B cell (primary cell): ENCODE data around the gene SLC26A3. TPM values are rescaled to one million over a fixed set of nuclear protein-coding genes. Genes with fewer than 3 reads are reported as not detected.

Source experiments
- ATAC-seq: fragments of 200-7000 bp; cut with Tn5 transposase; one replicate; pipeline ENCODE4 v1.10.0; 2021; ENCODE audit warnings: low read depth, mild to moderate bottlenecking, moderate number of reproducible peaks, moderate library complexity
- CTCF ChIA-PET: fragments of 350-600 bp; sonication (Branson Sonifier 250); formaldehyde crosslinking; loops from one replicate; lab custom pipeline; 2021; ENCODE audit warnings: antibody characterized with exemption, inconsistent platforms; lab: Charles Lee
- POLR2A ChIA-PET: fragments of 350-600 bp; sonication (Branson Sonifier 250); formaldehyde crosslinking; loops from one replicate; lab custom pipeline; 2021; ENCODE audit warnings: antibody characterized with exemption; lab: Charles Lee
- DNase-seq: peaks from one replicate; pipeline ENCODE4 v3.0.0; 2013
- H2AFZ ChIP-seq: 2 replicates; pipeline ENCODE4 v1.6.1; 2012; ENCODE audit warnings: mild to moderate bottlenecking, low read depth, low read length; ENCODE audit not compliant: insufficient read depth, poor library complexity, severe bottlenecking
- H3K27ac ChIP-seq, 2 donors: 1 replicate in 1 of 2; 2 replicates in 1 of 2; pipeline ENCODE4 v1.5.1; 2012 to 2013; ENCODE audit warnings: low read length in 2 of 2, mild to moderate bottlenecking in 2 of 2, moderate library complexity in 1 of 2
- H3K27me3 ChIP-seq, 4 experiments: fragments of 200-600 bp in 1 of 4; sonication (generic) in 1 of 4; replicated peaks in 1 of 4; 1 replicate in 2 of 4; 2 replicates in 2 of 4; pipeline versions ENCODE4 v1.6.1 to v1.7.0; 2013 to 2016; ENCODE audit warnings: low read length in 3 of 4, mild to moderate bottlenecking in 2 of 4, mixed read lengths in 1 of 4, moderate library complexity in 1 of 4; ENCODE audit not compliant: insufficient read depth in 4 of 4, control insufficient read depth in 3 of 4; ENCODE audit errors: control extremely low read depth in 1 of 4
- H3K36me3 ChIP-seq, 2 experiments: replicated peaks in 1 of 2; 1 replicate in 1 of 2; 2 replicates in 1 of 2; pipeline versions ENCODE4 v1.6.1 to v1.7.1; 2013; ENCODE audit warnings: low read length in 1 of 2; ENCODE audit not compliant: insufficient read depth in 2 of 2, control insufficient read depth in 1 of 2; ENCODE audit errors: control extremely low read depth in 1 of 2, extremely low read depth in 1 of 2
- H3K4me1 ChIP-seq, 2 donors: fragments of 200-600 bp in 1 of 2; sonication (generic) in 1 of 2; 1 replicate in 1 of 2; 2 replicates in 1 of 2; pipeline versions ENCODE4 v1.5.1 to v1.6.1; 2013 to 2017; ENCODE audit warnings: low read length in 2 of 2; ENCODE audit not compliant: control insufficient read depth in 2 of 2, insufficient read depth in 2 of 2
- H3K4me2 ChIP-seq: replicated peaks from 2 replicates; pipeline ENCODE3; 2012; ENCODE audit warnings: mild to moderate bottlenecking, low read depth, low read length; ENCODE audit not compliant: poor library complexity, severe bottlenecking
- H3K4me3 ChIP-seq, 5 experiments: fragments of 200-600 bp in 1 of 5; sonication (generic) in 1 of 5; 1 replicate in 3 of 5; 2 replicates in 2 of 5; pipeline versions ENCODE4 v1.5.1 to v1.7.0; 2011 to 2016; ENCODE audit warnings: low read length in 4 of 5, mild to moderate bottlenecking in 4 of 5, low read depth in 2 of 5, control low read depth in 1 of 5, moderate library complexity in 1 of 5; ENCODE audit not compliant: insufficient read depth in 1 of 5; ENCODE audit errors: control extremely low read depth in 1 of 5, extremely low read depth in 1 of 5
- H3K79me2 ChIP-seq: fragments of 200-600 bp; sonication (generic); one replicate; pipeline ENCODE4 v1.6.0; 2016; ENCODE audit warnings: low read length; ENCODE audit not compliant: control insufficient read depth, insufficient read depth
- H3K9ac ChIP-seq: fragments of 200-600 bp; sonication (generic); 2 replicates; pipeline ENCODE4 v1.6.1; 2017; ENCODE audit warnings: mild to moderate bottlenecking, low read length, moderate library complexity
- H3K9me3 ChIP-seq, 3 donors: one replicate each; pipeline versions ENCODE4 v1.6.1 to v1.7.1; 2013; ENCODE audit warnings: low read length in 2 of 3; ENCODE audit not compliant: control insufficient read depth in 2 of 3, insufficient read depth in 1 of 3; ENCODE audit errors: control extremely low read depth in 1 of 3
- H4K20me1 ChIP-seq: 2 replicates; pipeline ENCODE4 v1.6.0; 2012; ENCODE audit warnings: mild to moderate bottlenecking, low read length; ENCODE audit not compliant: insufficient read depth, control insufficient read depth, poor library complexity, severe bottlenecking
- H3K27ac Mint-ChIP-seq: one replicate; pipeline ENCODE4 v1.8.0; 2021; ENCODE audit warnings: mixed read lengths
- H3K27me3 Mint-ChIP-seq: one replicate; pipeline ENCODE4 v1.8.0; 2021; ENCODE audit warnings: mixed read lengths
- H3K4me1 Mint-ChIP-seq: one replicate; pipeline ENCODE4 v1.8.0; 2021; ENCODE audit warnings: mixed read lengths
- H3K4me3 Mint-ChIP-seq: one replicate; pipeline ENCODE4 v1.8.0; 2021; ENCODE audit warnings: mixed read lengths
- H3K9me3 Mint-ChIP-seq: one replicate; pipeline ENCODE4 v1.8.0; 2022; ENCODE audit warnings: mixed read lengths; ENCODE audit not compliant: insufficient read depth
- EZH2 ChIP-seq: IDR thresholded peaks from 2 replicates; pipeline ENCODE4 v1.6.1; 2012; ENCODE audit warnings: borderline replicate concordance, low read depth, mild to moderate bottlenecking, moderate library complexity, low read length; ENCODE audit not compliant: insufficient read depth, poor library complexity, severe bottlenecking
- WGBS: methylation state at CpG from one replicate; pipeline ENCODE4 v1.1.5; 2013; ENCODE audit warnings: missing lambda C conversion rate; ENCODE audit not compliant: insufficient coverage; 5-methylcytosine and 5-hydroxymethylcytosine counted together
- intact Hi-C: fragments of 100-400 bp; cut with micrococcal nuclease; formaldehyde crosslinking; loops from one replicate; pipeline ENCODE4 v1.10.0; 2022
- polyA plus RNA-seq: library from polyadenylated mRNA; depleted of rRNA; stranded (reverse); fragments of >200 nt; gene quantifications from 2 replicates; pipeline ENCODE4 v1.2.3, GENCODE V29; 2012
- total RNA-seq, 2 donors: library from RNA; stranded (reverse); fragments of 120-200 nt in 1 of 2; gene quantifications; 1 replicate in 1 of 2; 2 replicates in 1 of 2; pipeline versions ENCODE4 v1.2.3 to v1.2.4, GENCODE V29; 2013 to 2022
- TF ChIP-seq, protein P1 (sequence below): fragments of 200-600 bp; IDR thresholded peaks from one replicate; pipeline ENCODE4 v1.8.0; 2022; ENCODE audit warnings: antibody characterized with exemption, mild to moderate bottlenecking

SLC26A3 gene
- total and polyA plus RNA-seq, 2 donors (not counting 1 experiment from before 2014, with no cell fraction given) = not detected

DNA sequence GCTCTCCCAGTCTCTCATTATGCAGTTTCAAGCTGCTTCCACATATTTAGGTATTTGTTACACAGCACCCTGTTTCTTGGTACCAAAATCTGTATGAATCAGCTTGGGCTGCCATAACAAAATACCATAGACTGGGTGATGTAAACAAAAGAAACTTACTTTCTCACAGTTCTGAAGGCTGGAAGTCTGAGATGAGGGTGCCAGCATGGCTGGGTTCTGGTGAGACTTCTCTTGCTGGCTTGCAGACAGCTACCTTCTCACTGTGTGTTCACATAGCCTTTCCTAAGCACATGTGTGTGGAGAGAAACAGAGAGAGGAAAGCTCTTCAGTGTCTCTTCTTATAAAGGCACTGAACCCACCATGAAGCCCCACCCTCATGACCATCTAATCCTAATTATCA lies 74.7 kb downstream of the SLC26A3 start:
- no peak overlapping the region for H3K4me3 Mint-ChIP-seq
- intact Hi-C loops = loop anchor here (5.0 kb wide), 1 partner anchor 66 kb away; the partner anchor contains the start of gene SLC26A4
- DNase-seq (no peak), ATAC-seq (no peak)
- no peaks in the 10 kb centered on the region for H3K4me1 Mint-ChIP-seq
- Histone ChIP-seq H3K9ac (no peak overlapping the region), H2AFZ (no peak overlapping the region), H3K4me3 (no peak overlapping the region), H3K79me2 (no peaks in the 10 kb centered on the region), H3K4me1 (no peaks in the 10 kb centered on the region), H3K27ac (no peak overlapping the region), H3K4me2 (no peak overlapping the region), H3K36me3 (no peaks in the 10 kb centered on the region), H3K9me3 (no peaks in the 10 kb centered on the region), H3K27me3 (peaks cover 0 to 6% (median 1%) of the 10 kb centered on the region in 4 experiments), H4K20me1 (no peaks in the 10 kb centered on the region)
- POLR2A ChIA-PET = interaction anchor here (0.6 kb wide), 1 partner anchor 9 kb away, joined by 4 read pairs; no protein-coding TSS in a partner anchor
- no peak overlapping the region for H3K27ac Mint-ChIP-seq
- TF ChIP-seq EZH2 = no peak
- TF ChIP-seq, protein P1, sequence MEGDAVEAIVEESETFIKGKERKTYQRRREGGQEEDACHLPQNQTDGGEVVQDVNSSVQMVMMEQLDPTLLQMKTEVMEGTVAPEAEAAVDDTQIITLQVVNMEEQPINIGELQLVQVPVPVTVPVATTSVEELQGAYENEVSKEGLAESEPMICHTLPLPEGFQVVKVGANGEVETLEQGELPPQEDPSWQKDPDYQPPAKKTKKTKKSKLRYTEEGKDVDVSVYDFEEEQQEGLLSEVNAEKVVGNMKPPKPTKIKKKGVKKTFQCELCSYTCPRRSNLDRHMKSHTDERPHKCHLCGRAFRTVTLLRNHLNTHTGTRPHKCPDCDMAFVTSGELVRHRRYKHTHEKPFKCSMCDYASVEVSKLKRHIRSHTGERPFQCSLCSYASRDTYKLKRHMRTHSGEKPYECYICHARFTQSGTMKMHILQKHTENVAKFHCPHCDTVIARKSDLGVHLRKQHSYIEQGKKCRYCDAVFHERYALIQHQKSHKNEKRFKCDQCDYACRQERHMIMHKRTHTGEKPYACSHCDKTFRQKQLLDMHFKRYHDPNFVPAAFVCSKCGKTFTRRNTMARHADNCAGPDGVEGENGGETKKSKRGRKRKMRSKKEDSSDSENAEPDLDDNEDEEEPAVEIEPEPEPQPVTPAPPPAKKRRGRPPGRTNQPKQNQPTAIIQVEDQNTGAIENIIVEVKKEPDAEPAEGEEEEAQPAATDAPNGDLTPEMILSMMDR = no peak
- no peaks in the 10 kb centered on the region for H3K9me3 Mint-ChIP-seq
- CTCF ChIA-PET = interaction anchor here (1.2 to 9.0 kb wide), 6 partner anchors 14 to 580 kb away, joined by 4 to 133 read pairs (median 6); partner anchors contain the start of genes CBLL1, COG5 and DUS4L
- H3K27me3 Mint-ChIP-seq = peaks cover 23% of the 10 kb centered on the region

DNA sequence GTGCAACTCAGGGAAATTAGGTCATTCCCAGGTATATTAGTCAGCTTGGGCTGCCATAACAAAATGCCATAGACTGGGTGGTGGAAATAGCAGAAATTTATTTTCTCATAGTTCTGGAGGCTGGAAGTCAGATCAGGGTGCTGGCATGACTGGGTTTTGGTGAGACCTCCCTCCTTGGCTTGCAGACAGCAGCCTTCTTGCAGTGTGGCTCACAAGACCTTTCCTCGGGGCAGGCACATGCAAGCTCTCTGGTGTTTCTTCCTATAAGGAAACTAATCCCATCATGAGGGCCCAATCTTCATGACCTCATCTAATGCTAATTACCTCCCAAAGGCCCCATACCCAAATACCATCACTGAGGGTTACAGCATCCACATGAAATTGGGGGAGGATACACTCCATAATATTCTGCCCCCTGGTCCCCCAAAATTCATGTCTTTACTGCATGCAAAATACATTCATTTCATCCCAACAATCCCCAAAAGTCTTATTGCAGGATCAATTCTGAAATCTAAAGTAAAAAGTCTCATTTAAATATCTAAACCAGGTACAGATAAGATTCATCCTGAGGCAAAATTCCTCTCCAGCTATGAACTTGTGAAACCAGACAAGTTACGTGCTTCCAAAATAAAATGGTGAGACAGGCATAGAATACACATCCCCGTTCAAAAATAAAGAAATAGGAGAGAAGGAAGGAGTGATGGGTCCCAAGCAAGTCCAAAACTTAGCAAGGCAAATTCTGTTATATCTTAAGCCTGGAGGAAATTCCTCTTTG lies 76.5 kb downstream of the SLC26A3 start:
- Histone ChIP-seq H3K9me3 (no peaks in the 10 kb centered on the region), H3K79me2 (no peaks in the 10 kb centered on the region), H3K4me1 (no peaks in the 10 kb centered on the region), H3K27ac (no peak overlapping the region), H3K27me3 (peaks cover 0 to 6% (median 1%) of the 10 kb centered on the region in 4 experiments), H3K4me3 (no peak overlapping the region), H2AFZ (no peak overlapping the region), H3K9ac (no peak overlapping the region), H4K20me1 (no peaks in the 10 kb centered on the region), H3K4me2 (no peak overlapping the region), H3K36me3 (no peaks in the 10 kb centered on the region)
- intact Hi-C loops = loop anchor here (5.0 kb wide), 1 partner anchor 64 kb away; the partner anchor contains the start of gene SLC26A4
- Mint-ChIP-seq H3K27me3 (peaks cover 23% of the 10 kb centered on the region), H3K27ac (no peak overlapping the region), H3K9me3 (no peaks in the 10 kb centered on the region), H3K4me3 (no peak overlapping the region), H3K4me1 (no peaks in the 10 kb centered on the region)
- ATAC-seq (no peak), DNase-seq (no peak)
- ChIA-PET POLR2A (no interaction called here), CTCF (interaction anchor here (0.6 to 9.0 kb wide), 19 partner anchors 8 to 524 kb away, joined by 3 to 133 read pairs (median 3); partner anchors contain the start of genes CBLL1, COG5, DUS4L and SLC26A4)
- no CpG with 5 or more reads among the region's 3 CpGs for WGBS
- TF ChIP-seq, protein P1 = no peak
- no peak for TF ChIP-seq EZH2
